Prostate gland (tissue), 2 donors: Measurements from ENCODE around the gene RABGAP1L.

Source experiments
- POLR2AphosphoS5 ChIP-seq: sonication (generic); formaldehyde crosslinking; IDR thresholded peaks from one replicate; pipeline ENCODE4 v1.6.1; 2017; ENCODE audit warnings: antibody characterized with exemption
- TF ChIP-seq, protein P1 (sequence below), 4 experiments: fragments of 200-600 bp in 2 of 4; fragments of 450-650 bp in 2 of 4; sonication (generic) in 2 of 4; IDR thresholded peaks; 1 replicate in 3 of 4; 2 replicates in 1 of 4; pipeline ENCODE4 v1.5.1; 2016 to 2019; ENCODE audit warnings: antibody characterized with exemption in 4 of 4, mild to moderate bottlenecking in 2 of 4, moderate library complexity in 2 of 4

DNA sequence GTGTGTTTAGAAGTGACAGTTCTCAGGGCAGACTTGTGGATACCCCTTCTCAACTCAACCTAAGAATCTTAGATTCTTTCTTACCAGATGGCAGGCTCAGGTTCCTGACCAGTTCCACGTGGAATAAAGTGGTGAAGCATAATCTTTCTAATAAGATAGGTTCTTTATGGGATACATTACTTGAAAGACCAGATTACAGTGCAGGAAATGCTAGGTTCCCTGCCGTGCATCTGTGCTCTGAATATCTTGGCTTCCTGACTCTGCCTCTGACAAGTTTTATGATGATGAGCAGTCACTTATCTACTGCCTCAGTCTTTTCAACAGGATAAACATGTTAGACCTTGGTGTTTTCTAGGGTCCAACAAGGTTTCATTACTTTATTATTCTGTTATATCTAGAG is 632.5 kb downstream of the RABGAP1L start:
- TF ChIP-seq, protein P1, sequence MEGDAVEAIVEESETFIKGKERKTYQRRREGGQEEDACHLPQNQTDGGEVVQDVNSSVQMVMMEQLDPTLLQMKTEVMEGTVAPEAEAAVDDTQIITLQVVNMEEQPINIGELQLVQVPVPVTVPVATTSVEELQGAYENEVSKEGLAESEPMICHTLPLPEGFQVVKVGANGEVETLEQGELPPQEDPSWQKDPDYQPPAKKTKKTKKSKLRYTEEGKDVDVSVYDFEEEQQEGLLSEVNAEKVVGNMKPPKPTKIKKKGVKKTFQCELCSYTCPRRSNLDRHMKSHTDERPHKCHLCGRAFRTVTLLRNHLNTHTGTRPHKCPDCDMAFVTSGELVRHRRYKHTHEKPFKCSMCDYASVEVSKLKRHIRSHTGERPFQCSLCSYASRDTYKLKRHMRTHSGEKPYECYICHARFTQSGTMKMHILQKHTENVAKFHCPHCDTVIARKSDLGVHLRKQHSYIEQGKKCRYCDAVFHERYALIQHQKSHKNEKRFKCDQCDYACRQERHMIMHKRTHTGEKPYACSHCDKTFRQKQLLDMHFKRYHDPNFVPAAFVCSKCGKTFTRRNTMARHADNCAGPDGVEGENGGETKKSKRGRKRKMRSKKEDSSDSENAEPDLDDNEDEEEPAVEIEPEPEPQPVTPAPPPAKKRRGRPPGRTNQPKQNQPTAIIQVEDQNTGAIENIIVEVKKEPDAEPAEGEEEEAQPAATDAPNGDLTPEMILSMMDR (IDR thresholded peaks at IDR 0.05) = no peak
- no peak for TF ChIP-seq POLR2AphosphoS5
